Aorta (tissue), 5 donors: Measurements from ENCODE around the gene RPS10. TPM values are rescaled to one million over a fixed set of nuclear protein-coding genes. Genes with fewer than 3 reads are reported as not detected.

Experiments used
- ATAC-seq: fragments of 200-7000 bp; cut with Tn5 transposase; one replicate; pipeline ENCODE4 v1.9.1; 2022; ENCODE audit warnings: moderate library complexity; ENCODE audit not compliant: low FRiP score
- DNase-seq, 2 donors: peaks; one replicate each; pipeline ENCODE4 v3.0.0-alpha.2; 2020
- H3K27ac ChIP-seq, 2 donors: one replicate each; pipeline ENCODE4 v1.5.1; 2013; ENCODE audit warnings: low read length in 2 of 2, mild to moderate bottlenecking in 2 of 2, moderate library complexity in 2 of 2, control low read depth in 1 of 2, inconsistent platforms in 1 of 2, low read depth in 1 of 2
- H3K27me3 ChIP-seq, 2 donors: one replicate each; pipeline ENCODE4 v1.6.1; 2013; ENCODE audit warnings: control low read depth in 1 of 2, low read length in 1 of 2, mild to moderate bottlenecking in 1 of 2, moderate library complexity in 1 of 2; ENCODE audit not compliant: insufficient read depth in 2 of 2, control insufficient read depth in 1 of 2
- H3K36me3 ChIP-seq, 2 donors: one replicate each; pipeline ENCODE4 v1.6.1; 2013; ENCODE audit warnings: control low read depth in 1 of 2, low read length in 1 of 2, mild to moderate bottlenecking in 1 of 2; ENCODE audit not compliant: insufficient read depth in 2 of 2, control insufficient read depth in 1 of 2
- H3K4me1 ChIP-seq, 2 donors: one replicate each; pipeline ENCODE4 v1.6.1; 2013; ENCODE audit warnings: low read length in 2 of 2, control low read depth in 1 of 2, mild to moderate bottlenecking in 1 of 2, moderate library complexity in 1 of 2; ENCODE audit not compliant: insufficient read depth in 2 of 2, control insufficient read depth in 1 of 2
- H3K4me3 ChIP-seq, 2 donors: one replicate each; pipeline ENCODE4 v1.5.1; 2013; ENCODE audit warnings: low read length in 2 of 2, control low read depth in 1 of 2, mild to moderate bottlenecking in 1 of 2
- H3K9me3 ChIP-seq: one replicate; pipeline ENCODE4 v1.6.1; 2013; ENCODE audit warnings: mild to moderate bottlenecking, low read length; ENCODE audit not compliant: control insufficient read depth
- WGBS, 2 donors: extraction: QIAGEN DNeasy Blood & Tissue Kit; methylation state at CpG; one replicate each; pipeline ENCODE4 v1.1.7; 2013; 5-methylcytosine and 5-hydroxymethylcytosine counted together
- intact Hi-C, 2 donors: fragments of 100-400 bp; cut with DNase I; formaldehyde crosslinking; loops; one replicate each; pipeline versions ENCODE4 v1.14.2 to v1.15.0; 2022
- polyA plus RNA-seq, 2 donors: library from polyadenylated mRNA; stranded (reverse); fragments of 200-250 nt; gene quantifications; one replicate each; pipeline ENCODE4 v1.2.3, GENCODE V29; 2013
- total RNA-seq, 2 donors: library from RNA; stranded (reverse); fragmentation: NEBNext Ultra II Directional; extraction: Animal tissue kit (Norgen Biotek cat#: 25700); gene quantifications; one replicate each; pipeline ENCODE4 v1.2.1, GENCODE V29; 2021
- donor health status: healthy with polysubstance abuse.
- donor health status: Bipolar disorder and iron deficiency.
- donor health status: DM: no; HTN: no; CAD: no.
- donor health status: DM: no; HTN: no; CAD: no.
- donor health status: DM: yes; HTN: yes; CAD: no.

The RPS10 gene
- total and polyA plus RNA-seq, 4 donors: 835 to 4,721 (median 1,747) TPM

DNA sequence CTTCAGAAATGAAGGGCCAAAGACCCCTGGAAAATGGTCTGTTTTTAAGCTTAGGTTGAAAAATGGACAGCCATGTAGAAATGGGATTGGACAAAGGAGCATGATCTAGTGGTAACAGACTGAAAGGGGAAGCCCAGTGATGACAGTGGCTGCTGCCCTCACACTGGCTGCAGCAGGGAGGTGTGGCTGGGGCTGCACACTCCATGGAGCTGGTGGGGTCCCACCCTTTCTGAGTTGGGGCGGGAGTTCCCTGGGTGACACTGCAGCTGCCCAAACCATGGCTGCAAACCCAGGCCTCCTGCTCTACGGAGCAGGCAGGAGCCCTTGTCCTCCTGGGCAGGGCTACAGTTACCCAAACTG lies 31.5 kb upstream of the RPS10 start:
- H3K27me3 ChIP-seq: no peaks in the 10 kb centered on the region
- ATAC-seq (no peak), DNase-seq (no peak)
- H3K4me1 ChIP-seq: no peaks in the 10 kb centered on the region
- H3K9me3 ChIP-seq: no peaks in the 10 kb centered on the region
- H3K27ac ChIP-seq: no peak overlapping the region
- H3K36me3 ChIP-seq: no peaks in the 10 kb centered on the region
- WGBS, 2 donors: 81 to 83% methylated on average over 2 of the region's 2 CpGs
- intact Hi-C loops: no loop called here
- no peak overlapping the region for H3K4me3 ChIP-seq

DNA sequence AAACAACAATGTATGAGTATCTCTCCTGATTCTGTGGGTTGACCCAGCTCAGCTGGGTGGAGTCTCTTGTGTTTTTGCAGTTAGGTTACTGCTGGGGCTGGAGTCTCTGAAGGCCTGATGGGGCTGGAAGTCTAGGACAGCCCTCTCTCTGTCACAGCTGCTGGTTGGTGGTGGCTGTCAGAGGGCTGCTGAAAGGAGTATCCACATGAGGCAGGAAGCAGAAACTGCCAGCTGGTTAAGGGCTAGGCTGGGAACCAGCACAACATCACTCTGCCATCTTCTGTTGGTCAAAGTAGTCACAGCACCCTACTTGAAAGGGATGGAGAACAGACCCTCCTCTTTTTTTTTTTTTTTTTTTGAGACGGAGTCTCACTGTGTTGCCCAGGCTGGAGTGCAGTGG lies 30.0 kb upstream of the RPS10 start:
- Histone ChIP-seq H3K4me3 (no peak overlapping the region), H3K4me1 (no peaks in the 10 kb centered on the region), H3K36me3 (no peaks in the 10 kb centered on the region), H3K27ac (no peak overlapping the region), H3K27me3 (no peaks in the 10 kb centered on the region), H3K9me3 (peaks cover 6% of the 10 kb centered on the region)
- ATAC-seq: no peak
- intact Hi-C loops: no loop called here
- DNase-seq: no peak
- 84% methylated on average over 1 of the region's 1 CpG; no CpG with 5 or more reads in 1 of the 2 donors for WGBS, 2 donors

DNA sequence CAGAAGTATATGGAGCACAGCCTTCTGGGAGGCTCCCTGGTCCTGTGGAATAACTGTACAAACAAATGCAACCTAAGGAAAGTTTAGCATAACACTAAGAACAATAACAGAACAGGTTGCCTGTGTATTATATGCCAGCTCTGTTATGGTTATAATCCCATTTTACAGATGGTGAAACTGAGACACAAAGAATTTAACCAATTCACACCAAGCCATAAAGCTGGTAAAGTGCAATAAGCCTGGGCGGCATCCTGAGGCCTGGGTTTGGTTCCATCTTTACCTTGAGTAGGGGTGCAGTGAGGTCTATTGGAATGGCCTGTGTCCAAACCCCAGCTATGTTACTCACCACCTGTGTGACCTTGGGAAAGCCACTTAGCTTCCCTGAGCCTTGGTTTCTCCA lies 25.3 kb upstream of the RPS10 start:
- Histone ChIP-seq H3K36me3 (no peaks in the 10 kb centered on the region), H3K4me3 (no peak overlapping the region), H3K27me3 (no peaks in the 10 kb centered on the region), H3K9me3 (peaks cover 6% of the 10 kb centered on the region), H3K4me1 (no peaks in the 10 kb centered on the region), H3K27ac (no peak overlapping the region)
- DNase-seq (no peak), ATAC-seq (no peak)
- 97 to 100% methylated on average over 1 of the region's 1 CpG for WGBS, 2 donors
- intact Hi-C loops: no loop called here

DNA sequence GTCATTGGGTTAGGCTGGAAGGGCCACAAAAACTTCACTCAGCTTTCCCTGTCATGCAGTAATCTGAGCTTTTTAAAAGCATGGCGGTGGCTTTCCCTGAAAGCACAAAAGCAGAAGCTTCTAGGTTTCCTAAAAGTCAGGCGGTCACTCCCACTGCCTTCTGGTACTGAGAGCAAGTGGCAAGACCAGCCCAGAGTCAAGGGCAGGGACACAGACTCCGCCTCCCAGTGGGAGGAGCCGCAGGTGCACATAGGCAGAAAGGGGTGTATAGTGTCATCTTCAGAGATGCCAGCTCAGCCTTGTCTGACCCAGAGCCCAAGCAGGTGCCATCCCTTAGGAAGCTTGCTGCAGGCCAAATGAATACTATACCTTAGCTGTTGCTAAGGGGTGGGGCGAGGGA lies 22.0 kb upstream of the RPS10 start:
- no peaks in the 10 kb centered on the region for H3K36me3 ChIP-seq
- WGBS, 2 donors: 64 to 65% methylated on average over 5 of the region's 5 CpGs
- DNase-seq (no peak), ATAC-seq (no peak)
- H3K27ac ChIP-seq: no peak overlapping the region
- H3K4me3 ChIP-seq: no peak overlapping the region
- H3K9me3 ChIP-seq: peaks cover 6% of the 10 kb centered on the region
- H3K4me1 ChIP-seq: no peaks in the 10 kb centered on the region
- intact Hi-C loops: no loop called here
- H3K27me3 ChIP-seq: no peaks in the 10 kb centered on the region

DNA sequence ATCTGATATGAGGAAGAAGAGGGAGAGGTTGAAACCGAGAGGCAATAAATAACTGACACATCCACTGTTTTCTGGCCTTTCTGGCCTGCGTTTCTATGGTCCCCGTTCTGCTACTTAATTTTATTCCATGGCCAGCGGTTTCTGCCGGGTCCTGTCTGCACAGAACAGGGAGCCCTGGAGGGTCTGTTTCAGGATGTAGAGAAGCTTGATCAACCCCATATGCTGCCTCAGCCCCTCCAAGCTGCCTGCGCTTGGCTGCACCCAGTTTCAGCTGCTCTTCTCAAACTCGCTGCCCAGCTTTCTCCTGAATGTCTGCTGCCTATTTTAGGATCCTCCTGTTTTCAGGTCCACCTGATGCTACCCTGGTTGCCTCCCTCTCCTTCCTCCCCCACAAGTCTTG lies 21.5 kb upstream of the RPS10 start:
- Histone ChIP-seq H3K27me3 (no peaks in the 10 kb centered on the region), H3K27ac (no peak overlapping the region), H3K4me1 (no peaks in the 10 kb centered on the region), H3K4me3 (no peak overlapping the region), H3K36me3 (no peaks in the 10 kb centered on the region), H3K9me3 (peaks cover 6% of the 10 kb centered on the region)
- DNase-seq (no peak), ATAC-seq (no peak)
- intact Hi-C loops: no loop called here
- 74 to 76% methylated on average over 7 of the region's 7 CpGs for WGBS, 2 donors

DNA sequence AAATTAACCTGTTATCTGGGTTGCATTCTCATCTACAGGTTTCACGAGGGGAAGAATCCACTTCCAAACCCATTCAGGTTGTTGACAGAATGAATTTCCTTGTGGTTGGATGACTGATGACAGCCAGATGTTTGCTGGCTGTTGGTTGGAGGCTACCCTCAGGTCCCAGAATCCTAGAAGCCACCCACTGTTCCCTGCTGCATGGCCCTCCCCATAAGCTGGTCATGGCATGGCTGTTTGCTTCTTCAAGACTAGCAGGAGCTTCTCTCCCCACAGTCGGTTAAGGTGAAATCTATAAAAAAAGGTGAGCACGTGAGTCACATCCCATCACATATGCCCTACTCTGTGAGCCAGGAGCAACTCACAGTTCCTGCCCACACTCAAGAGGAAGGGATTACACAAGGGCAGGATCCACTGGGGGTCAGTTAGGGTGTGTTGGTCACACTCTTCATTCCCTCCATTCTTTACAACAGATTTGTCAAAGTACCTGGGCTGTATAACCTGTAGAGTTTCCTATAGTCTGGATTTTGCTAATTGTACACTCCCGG lies 19.5 kb upstream of the RPS10 start:
- 74 to 81% methylated on average over 4 of the region's 4 CpGs for WGBS, 2 donors
- intact Hi-C loops: no loop called here
- Histone ChIP-seq H3K4me3 (no peak overlapping the region), H3K27me3 (no peaks in the 10 kb centered on the region), H3K4me1 (no peaks in the 10 kb centered on the region), H3K36me3 (no peaks in the 10 kb centered on the region), H3K9me3 (no peaks in the 10 kb centered on the region), H3K27ac (no peak overlapping the region)
- DNase-seq (no peak), ATAC-seq (no peak)

DNA sequence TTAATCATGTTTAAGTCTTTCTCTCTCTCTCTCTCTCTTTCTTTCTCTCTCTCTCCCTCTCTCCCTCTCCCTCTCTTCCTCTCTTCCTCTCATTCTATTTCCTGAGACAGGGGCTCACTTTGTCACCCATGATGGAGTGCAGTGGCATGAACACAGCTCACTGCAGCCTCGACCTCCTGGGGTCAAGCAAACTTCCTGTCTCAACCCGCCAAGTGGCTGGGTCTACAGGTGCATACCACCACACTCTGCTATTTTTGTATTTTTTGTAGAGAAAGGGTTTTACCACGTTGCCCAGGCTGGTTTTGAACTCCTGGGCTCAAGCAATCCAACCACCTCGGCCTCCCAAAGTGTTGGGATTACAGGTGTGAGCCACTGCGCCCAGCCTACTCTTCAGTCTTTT lies 15.7 kb upstream of the RPS10 start:
- H3K4me3 ChIP-seq: no peak overlapping the region
- intact Hi-C loops: no loop called here
- H3K4me1 ChIP-seq: no peaks in the 10 kb centered on the region
- no peaks in the 10 kb centered on the region for H3K36me3 ChIP-seq
- peaks cover 1% of the 10 kb centered on the region for H3K9me3 ChIP-seq
- no peak for DNase-seq
- no peak for ATAC-seq
- 60% methylated on average over 5 of the region's 5 CpGs for WGBS, 2 donors
- no peaks in the 10 kb centered on the region for H3K27me3 ChIP-seq
- H3K27ac ChIP-seq: no peak overlapping the region

DNA sequence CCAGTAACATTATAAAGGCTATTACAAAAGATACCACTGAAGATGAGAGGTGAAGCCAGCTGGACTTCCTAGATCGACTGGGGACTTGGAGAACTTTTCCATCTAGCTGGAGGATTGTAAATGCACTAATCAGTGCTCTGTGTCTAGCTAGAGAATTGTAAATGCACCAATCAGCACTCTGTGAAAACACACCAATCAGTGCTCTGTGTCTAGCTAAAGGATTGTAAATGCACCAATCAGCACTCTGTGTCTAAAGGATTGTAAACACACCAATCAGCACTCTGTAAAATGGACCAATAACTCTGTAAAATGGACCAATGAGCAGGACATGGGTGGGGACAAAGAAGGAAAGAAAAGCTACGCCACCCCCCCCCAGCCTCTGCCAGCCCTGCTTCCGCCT lies 13.6 kb upstream of the RPS10 start:
- Histone ChIP-seq H3K9me3 (peaks cover 1% of the 10 kb centered on the region), H3K36me3 (no peaks in the 10 kb centered on the region), H3K4me1 (no peaks in the 10 kb centered on the region), H3K27ac (no peak overlapping the region), H3K4me3 (no peak overlapping the region), H3K27me3 (no peaks in the 10 kb centered on the region)
- 47 to 97% methylated on average over 1 to 3 of the region's 3 CpGs for WGBS, 2 donors
- DNase-seq (no peak), ATAC-seq (no peak)
- intact Hi-C loops: no loop called here

DNA sequence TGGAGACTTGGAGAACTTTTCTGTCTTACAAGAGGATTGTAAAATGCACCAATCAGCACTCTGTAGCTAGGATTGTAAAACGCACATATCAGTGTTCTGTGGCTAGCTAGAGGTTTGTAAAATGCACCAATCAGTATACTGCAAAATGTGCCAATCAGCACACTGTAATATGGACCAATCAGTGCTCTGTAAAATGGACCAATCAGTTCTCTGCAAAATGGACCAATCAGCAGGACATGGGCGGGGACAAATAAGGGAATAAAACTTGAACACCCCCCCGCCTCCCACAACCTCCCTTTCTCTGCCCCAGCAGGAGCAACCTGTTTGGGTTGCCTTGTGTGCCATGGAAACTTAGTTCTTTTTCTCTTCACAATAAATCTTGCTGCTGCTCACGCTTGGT lies 12.8 kb upstream of the RPS10 start:
- no peaks in the 10 kb centered on the region for H3K27me3 ChIP-seq
- 57 to 60% methylated on average over 4 of the region's 4 CpGs for WGBS, 2 donors
- H3K9me3 ChIP-seq: peaks cover 1% of the 10 kb centered on the region
- DNase-seq: no peak
- intact Hi-C loops: no loop called here
- H3K36me3 ChIP-seq: no peaks in the 10 kb centered on the region
- no peak overlapping the region for H3K4me3 ChIP-seq
- ATAC-seq: no peak
- no peaks in the 10 kb centered on the region for H3K4me1 ChIP-seq
- H3K27ac ChIP-seq: no peak overlapping the region
